HG03108 (cell line): ENCODE data around the gene FRMD4B.

Experiments
- ATAC-seq: cut with Tn5 transposase; IDR thresholded peaks from one replicate; pipeline ENCODE4 v1.9.1; 2021; ENCODE audit warnings: moderate library complexity; ENCODE audit not compliant: unreplicated experiment

The FRMD4B gene

DNA sequence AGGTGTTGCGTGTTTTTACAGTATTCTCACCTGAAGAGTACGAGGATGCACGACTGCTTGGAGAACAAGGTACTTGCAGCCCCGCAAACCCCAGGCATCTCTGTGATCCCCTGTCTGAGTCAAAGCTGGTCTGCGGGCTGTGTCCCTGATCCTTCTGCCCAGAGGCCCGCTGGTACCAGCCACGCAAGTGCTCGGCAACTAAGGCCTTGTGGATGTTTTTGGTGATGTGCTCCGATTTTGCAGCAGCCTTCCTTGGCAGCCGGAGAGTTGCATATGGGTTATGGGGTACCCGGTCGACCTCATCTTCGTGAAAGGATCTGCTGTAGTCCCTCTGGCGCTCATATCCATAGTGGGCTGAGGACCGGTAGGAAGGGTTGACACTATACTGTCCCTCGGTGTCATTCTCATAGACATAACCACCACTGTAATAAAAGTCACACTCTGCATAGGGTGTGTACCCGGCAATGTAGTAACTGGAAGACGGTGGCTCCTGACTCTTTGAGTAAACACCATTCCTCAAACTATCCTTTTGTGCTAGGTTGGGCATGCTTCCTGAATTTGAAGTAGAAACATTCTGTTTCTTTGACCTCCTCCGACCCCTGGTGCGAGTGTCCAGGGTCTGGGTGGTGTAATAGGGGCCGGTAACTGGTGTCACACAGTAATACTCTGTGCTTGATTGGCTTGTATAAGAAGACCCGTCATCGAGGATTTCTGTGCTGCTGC is 204.9 kb downstream of the FRMD4B start:
- ATAC-seq = no peak

DNA sequence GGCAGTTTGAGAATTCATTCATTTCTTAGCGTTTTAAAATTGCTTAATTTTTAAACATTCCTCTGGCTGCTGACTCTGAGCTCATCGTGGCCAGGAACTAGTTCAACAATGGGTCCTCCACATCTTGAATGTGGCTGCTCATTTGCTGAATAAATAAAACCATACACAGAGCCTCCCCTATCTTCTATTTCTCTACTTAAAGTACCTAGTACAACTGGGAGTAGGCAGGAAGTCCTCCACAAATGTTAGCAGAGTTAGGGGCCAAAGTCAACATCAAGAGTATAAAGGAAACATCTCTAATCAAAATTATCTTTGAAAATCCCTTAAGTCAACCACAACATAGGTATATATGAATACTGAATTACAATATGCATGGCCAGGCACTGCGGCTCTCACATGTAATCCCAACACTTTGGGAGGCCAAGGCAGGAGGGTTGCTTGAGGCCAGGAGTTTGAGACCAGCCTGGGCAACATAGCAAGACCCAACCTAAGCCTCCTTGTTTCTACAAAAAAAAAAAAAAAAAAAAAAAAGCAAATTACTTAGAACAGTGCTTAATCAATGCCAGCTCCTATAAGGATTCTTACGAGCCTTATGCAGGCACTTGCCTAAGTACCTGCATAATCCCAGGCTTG is 206.0 kb downstream of the FRMD4B start:
- ATAC-seq = no peak

DNA sequence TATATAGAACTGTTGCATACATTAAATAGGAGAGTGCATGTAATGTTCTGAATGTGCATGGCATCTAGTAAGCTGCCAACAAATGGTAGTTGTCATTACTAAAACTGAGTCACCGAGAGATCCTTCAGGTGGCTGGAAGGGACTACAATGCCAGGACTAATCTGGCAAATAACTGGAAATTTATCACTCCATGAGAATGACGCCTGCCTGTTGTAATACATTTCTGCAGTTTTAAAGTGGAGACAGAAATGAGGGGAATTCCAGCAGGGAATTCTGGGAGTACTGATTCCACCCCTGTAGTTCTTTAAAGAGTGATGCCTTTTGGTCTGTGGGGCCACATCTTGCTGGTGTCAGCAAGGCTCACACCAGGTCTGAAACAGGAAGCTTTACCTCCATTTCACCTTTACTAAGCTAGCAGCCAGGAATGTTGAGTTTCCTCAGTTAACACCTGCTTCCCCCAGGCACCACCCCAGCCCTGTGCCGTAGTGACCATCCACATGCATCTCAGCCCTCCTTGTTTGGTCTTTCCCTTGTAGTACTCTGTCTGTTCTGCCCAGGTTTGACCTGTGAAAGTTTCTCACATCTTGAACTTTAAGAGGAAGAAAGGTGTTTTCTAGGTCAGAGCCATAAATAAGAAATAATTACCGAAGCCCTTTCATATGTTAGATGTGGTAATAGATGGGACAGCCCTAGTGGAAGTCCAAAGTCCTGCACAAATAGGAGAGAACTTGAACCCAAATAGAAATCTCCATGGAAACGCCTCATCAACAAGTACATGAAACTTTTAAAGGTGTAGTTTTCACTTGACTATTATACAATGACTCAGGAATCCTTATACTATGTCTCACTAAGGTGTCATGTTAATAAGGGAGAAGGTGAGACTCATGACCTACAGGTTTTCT is 206.8 kb downstream of the FRMD4B start:
- ATAC-seq = no peak

DNA sequence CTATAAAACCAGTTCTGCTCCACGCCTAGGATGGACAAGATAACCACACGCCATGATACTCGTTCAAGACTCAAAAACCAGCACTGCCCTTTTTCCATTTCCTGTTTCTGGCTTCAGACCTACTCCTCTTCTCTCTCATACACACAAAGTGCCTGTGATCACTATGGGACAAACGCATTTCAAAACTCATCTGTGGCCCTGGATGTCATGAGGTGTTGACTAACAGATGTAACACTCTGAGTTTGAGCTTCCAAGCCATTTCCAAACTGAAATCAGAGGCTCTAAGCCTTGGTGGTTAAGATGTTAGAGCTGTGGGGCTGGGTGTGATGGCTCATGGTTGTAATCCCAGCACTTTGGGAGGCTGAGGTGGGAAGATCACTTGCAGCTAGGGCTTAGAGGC is 207.8 kb downstream of the FRMD4B start:
- ATAC-seq = no peak

DNA sequence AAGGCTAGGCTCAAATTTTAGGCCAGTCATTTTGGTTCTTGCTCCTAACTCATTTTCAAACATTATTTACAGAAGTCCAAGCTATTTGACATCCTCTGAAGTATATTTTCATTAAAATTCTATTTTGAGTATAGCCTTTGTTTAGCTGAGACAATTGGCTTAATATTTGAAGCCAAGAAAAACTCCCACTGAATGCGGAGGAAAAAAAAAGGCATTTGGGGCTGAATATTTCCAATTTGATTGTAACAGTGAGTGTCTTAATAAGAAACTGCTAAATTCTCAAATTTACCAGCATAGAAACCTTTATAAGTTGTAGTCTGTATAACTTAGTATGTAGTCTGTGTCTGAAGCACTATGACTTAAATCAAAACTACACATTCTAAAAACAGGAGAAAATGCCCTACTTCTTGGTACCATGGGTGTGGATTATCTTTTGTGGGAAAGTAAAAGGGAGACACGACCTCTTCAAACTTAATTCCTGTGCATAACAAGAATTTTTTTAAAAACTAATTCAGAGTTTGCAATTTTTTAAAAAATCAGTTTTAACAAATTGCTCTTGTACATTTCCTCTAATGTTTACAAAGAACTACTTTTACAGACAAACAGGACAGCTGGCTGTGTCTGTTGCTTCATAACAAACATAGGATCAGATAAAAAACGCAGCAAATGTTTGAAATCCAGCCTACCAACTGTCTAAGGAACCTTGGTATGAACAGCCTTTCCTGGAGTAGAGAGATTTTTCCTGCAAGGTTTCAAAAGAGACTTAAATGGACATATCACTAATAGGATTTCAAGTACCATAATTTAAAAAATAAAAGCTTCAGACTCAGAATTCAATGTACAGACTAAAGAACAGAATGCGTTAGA is 210.8 kb downstream of the FRMD4B start:
- ATAC-seq = no peak

DNA sequence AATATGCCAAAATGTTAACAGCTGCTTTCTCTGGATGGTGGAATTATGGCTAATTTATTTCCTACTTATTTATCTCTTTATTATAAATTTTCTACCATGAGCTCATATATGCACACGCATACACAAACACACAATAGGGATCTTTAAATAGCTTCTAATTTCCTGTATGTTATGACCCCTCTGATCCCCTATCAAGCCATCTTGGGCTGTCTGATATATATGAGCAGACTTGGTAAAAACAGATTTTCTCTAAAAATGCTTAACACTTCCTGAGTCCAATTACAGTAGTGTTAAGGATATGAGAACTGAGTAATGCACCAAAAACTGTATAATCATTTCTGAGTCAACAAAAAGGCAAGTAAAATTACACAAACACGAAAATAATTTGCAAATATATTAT is 211.4 kb downstream of the FRMD4B start:
- no peak for ATAC-seq

DNA sequence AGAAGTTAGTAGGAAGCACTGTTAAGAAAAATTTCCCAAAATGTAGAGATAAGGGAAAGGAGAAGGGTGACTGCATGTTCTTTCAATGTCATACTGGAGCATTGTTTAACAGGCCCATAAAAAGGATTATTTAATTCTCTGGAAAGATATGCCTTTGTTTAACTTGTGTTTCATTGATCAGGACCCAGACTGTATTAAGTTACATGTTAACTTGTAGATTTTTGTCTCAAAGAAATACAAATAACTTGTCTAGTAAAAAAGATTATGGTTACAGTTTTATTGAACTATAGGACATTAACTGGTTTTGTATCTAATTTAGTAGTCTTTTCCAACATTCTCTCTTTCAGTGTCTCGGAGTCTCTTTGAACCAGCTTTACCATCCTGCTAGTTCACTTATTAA is 213.8 kb downstream of the FRMD4B start:
- no peak for ATAC-seq

DNA sequence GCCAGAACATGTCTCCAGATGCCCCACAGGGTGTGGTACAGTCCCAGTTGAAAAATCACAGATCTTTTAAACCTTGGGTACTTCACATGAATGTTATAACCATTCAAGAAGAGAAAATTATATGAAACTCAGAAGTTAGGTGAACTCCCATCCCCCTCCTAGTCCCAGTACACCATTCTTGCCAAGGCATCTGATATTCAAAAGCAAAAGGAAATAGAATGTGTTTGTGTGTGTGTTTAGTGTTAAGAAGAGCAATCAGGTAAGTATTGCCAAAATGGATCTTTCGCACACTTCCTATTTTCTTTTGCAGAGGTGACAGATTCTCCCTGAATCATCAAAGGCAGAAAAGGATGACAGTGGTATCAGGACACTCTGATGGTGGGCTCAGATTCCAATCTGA is 219.4 kb downstream of the FRMD4B start:
- no peak for ATAC-seq

DNA sequence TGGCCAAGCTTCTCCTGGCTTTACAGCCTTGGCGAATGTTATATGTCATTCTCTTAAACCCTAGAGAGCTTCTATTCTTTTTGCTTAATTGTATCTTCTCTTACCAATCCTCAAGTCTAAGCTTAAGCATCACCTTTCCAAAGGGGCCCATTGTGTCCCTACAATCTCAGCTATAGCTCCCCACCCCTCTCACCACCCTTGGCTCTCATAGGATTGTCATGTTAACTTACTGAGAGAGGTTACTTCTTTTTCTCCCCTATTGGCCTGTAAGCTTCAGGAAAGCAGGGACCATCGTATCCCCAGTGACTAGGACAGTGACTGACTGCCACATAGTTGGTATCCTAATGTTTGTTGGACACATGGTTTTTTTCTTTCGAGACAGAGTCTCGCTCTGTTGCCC is 220.1 kb downstream of the FRMD4B start:
- no peak for ATAC-seq

DNA sequence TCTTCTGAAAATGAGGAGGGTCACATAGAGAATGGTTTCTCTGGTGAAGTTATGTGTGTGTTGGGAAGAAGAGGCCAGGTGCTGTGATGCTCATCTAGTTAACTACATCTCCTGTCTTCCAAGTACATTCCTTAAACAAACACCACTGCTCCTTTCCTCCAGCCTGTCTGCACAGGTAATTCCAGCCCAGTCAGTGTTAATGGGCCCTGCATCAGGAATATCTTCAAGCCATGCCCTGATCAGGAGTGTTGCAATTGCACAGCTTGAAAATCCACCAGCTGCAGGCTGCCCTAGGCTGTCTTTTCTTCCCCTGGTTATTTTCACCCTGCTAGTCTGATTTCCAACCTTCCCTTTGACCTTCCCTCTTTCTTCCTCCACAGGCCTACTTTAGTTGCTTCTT is 221.6 kb downstream of the FRMD4B start:
- ATAC-seq = no peak

DNA sequence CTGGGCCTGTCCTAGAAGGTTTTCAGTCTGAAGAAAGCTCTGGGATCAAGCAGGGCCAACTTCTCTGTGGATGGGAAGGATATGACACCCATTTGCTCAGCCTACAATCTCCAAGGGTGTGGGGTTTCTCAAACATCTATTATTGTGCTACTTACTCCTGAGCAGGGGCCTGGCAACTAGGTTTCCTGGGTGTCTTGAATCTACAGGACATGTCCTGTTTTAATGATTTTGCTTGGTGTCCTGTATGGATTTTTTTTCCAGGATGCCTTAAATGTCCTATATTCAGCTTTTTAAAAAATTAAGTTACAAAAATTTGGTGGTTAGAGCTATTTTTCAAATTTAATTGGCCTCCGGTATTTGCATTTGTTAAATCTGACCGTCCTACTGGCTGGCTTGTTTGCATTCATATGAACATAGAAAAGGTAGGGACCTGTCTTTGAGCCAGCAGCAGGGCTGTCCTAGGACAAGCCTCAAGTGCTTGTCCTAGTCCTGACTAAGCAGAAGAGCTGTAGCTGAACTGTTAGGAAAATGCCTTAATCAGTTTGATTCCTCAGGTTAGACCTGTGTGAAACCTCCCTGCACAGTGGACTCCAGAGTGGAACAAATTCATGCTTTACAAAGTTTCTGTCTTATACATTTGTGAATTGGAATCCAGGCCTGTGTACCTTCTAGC is 223.4 kb downstream of the FRMD4B start:
- no peak for ATAC-seq

DNA sequence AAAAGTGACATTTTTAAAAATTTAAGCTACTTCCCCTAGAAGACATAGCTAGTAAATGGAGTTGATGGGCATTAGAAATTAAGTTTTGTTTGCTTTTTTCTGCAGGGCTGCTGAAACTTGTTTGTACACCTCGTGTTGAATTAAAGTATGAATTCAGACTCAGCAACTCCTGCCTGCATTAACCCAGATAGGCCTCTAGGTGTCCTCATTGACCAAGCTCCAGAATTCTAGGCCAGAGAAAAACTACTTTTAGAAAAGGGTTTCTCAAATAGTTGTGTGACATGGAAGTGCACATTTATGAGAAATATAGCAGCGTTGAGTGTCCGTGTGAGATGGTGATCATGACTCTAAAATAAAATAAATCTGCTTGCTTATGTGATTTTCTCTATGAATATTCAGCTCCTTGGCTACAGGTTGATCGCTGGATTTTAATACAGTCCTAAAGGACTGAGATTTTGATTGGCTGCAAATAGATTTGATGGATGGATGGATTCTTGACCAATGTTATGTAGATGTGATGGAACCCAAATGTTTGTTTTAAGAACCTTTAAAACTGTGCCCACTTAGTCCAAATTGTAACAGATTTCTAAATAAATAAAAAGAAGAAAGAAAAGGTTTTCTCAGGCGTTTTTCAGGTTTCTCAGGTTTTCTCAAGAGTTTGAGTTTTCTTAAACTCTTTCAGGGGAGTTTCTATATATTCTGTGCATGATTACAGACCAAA is 224.1 kb downstream of the FRMD4B start:
- ATAC-seq = no peak

DNA sequence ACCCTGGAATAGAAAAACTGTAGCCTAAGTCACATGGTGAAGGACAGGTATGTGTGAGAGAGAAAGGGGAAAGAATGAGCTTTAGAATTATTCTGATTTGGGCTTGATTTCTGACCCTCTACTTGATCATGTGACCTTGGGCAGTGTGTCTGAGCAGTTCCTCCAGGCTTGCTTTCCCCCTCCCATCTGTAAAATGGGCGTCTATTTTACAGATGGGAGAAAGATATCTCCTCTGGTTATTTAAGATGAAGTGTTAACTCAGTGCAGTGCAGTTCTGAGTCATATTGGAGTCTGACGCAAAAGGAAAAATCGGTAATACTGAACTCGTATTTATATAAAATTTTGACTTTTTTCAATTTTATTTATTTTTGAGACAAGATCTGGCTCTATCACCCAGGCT is 225.4 kb downstream of the FRMD4B start:
- ATAC-seq = no peak

DNA sequence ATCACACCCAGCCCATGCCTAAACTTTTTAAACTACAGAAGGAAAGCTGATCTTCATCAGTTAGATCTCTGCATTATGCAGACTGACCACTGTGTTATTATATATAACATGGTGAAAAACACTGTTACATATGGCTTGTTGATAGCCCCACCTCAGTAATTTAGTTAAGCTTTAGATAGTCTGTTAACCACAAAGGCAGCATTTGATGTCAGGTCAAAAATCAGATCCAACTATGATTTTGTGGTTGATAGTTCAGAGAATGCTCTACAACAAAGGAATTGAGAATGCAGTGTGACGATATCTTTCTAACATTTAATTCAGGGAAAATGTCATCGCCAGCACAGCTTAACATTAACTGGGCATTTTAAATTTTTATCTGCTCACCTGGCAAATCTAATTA is 225.8 kb downstream of the FRMD4B start:
- no peak for ATAC-seq

DNA sequence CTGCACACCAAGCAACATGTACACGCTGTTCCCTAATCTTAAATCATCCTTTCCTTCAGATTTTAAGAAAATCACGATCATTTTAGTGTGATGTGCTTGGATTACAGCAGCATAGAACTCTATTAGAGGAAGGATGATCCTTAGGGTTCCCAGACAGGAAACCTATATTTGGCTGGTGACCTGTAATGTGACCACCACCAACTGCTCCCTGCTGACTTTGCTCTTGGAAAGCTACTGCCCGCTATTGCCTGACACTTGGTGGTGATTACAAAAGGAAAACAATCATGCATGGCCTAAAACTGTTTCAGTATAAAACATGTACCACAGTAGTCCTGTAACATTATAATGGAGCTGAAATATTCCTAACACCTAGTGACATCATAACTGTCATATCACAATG is 236.3 kb downstream of the FRMD4B start:
- no peak for ATAC-seq

DNA sequence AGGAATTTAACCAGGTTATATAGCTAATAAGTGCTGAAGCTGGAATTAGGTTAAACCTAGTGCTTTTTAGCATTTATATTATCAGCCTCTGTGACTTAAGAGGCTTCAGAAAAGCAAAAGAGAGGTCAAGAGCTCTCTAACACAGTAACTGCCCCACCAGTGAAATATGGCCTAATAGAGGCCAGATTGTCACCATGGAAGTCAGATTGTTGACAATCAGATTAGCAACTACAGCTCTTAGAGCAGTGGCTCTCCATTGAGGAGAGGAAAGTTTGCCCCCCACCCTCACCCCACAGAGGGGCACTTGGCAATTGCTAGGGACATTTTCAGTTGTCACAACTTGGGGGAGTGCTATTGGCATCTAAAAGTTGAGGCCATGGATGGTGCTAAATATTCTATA is 240.2 kb downstream of the FRMD4B start:
- no peak for ATAC-seq

DNA sequence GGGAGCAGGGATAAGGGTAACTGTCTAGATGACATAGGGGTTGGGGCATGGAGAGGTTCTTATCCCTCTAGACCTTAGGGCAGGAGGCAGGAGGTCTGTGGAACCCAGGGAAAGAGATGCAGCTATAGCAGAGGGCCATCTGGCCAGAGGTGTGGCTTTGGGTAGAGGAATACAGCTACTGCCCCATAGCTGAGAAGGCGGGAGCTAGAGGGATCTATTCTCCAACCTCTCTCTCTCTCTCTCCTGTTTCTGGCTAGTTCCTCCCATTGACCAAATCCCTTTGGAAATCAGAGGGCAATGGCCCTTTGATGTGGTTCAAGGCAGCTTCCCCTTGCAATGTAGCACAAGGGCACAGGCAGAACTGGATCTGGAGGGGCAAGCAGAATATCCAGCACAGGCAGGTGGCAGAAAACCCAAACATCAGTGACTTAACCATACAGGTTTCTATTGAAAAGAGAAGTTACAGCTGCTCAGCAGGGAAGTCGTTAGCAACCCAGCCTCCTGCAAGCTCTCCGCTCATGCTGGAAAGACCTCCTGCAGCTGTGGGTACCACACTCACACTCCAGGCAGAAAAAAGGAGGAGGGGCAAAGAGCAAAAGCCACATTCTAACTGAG is 241.2 kb downstream of the FRMD4B start:
- no peak for ATAC-seq

DNA sequence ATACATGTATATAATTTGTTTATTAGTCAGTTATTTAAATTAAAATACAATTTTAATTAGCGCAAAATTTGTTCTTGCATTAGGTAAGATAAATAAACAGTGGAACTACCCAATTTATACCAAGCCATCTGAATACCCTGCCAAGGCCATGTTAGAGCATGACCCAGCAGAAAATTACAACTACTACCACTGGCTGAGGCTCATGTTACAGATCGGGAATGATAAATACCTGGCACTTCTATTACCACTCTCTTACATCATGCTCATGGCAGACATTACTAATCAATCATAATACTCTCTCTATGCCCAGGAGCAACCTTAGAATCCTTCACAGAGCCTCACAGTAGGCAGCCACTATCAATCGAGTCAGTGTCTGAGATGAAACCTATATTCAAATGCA is 242.3 kb downstream of the FRMD4B start:
- no peak for ATAC-seq

DNA sequence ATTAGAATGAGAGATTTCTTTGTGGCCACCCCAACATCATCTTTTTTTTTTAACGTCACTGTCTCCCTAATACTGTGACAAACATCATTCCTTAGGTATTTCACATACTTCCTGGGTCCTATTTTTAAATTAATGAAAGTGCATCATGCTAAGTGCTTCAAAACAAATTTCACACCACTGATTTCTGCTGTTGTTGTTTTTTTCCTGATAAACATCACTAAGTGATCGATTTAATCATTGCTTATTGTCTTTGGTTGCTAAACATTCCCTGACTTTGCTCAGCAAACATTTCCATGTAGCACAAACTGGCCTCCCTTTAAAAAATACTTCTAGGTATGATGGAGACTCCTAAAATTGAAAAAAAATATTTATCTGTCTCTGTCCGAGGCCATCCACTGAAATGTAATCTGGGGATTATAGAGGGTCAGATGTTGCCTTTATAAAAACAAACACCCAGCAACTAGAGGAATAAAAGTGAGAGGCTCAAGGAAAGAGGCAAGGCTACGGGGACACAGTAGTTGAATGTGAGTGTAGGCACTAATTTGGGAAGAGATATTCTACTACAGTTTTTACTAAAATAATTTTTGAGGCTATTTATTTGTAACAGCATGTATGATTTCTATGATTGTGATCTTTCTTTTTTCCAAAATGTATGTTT is 243.0 kb downstream of the FRMD4B start:
- no peak for ATAC-seq
